NCI-H2196 treated with DMSO at 0.1 percent for 48 hours (cell line): ENCODE data around the gene RNF150.
"Not testable (repeated sequence)": the region's sequence is repeated elsewhere in the genome, so short reads cannot be mapped to it uniquely, and the experiment has no call there.

Source experiments
- DNase-seq: peaks from one replicate; lab custom pipeline; 2025; ENCODE audit not compliant: unreplicated experiment; lab: John Stamatoyannopoulos, UW

The RNF150 gene

GRCh38 chr4:141133146-141133998 is at the start of gene RNF150:
RNF150 (minus strand) TSS chr4:141133469.
- DNase-seq = peak; percentile 6

- no peak for DNase-seq
Observed at GRCh38 chr4:141180991-141181761, 47.9 kb upstream of the RNF150 start.

- DNase-seq = no peak
Observed at GRCh38 chr4:141179474-141180373, 46.5 kb upstream of the RNF150 start.

- no peak for DNase-seq
Observed at GRCh38 chr4:141177171-141177570, 43.9 kb upstream of the RNF150 start.

- DNase-seq = no peak
Observed at GRCh38 chr4:141174457-141174856, 41.2 kb upstream of the RNF150 start.

- DNase-seq = no peak
Observed at GRCh38 chr4:141170671-141171070, 37.4 kb upstream of the RNF150 start.

- no peak for DNase-seq
Observed at GRCh38 chr4:141169391-141169790, 36.1 kb upstream of the RNF150 start.

- DNase-seq = not testable (repeated sequence)
Observed at GRCh38 chr4:141165001-141165400, 31.7 kb upstream of the RNF150 start.

- DNase-seq = no peak
Observed at GRCh38 chr4:141159027-141159426, 25.8 kb upstream of the RNF150 start.

- DNase-seq = no peak
Observed at GRCh38 chr4:141158219-141158618, 24.9 kb upstream of the RNF150 start.

- no peak for DNase-seq
Observed at GRCh38 chr4:141155586-141155985, 22.3 kb upstream of the RNF150 start.

GRCh38 chr4:141154725-141155124 is 21.5 kb upstream of the RNF150 start:
- DNase-seq = no peak

- DNase-seq = no peak
Observed at GRCh38 chr4:141153751-141154510, 20.7 kb upstream of the RNF150 start.

- DNase-seq = no peak
Observed at GRCh38 chr4:141144207-141144606, 10.9 kb upstream of the RNF150 start.

GRCh38 chr4:141142423-141142822 is 9.2 kb upstream of the RNF150 start:
- no peak for DNase-seq

- DNase-seq = no peak
Observed at GRCh38 chr4:141140391-141141200, 7.3 kb upstream of the RNF150 start.

GRCh38 chr4:141133999-141134995 is 1.0 kb upstream of the RNF150 start:
- no peak for DNase-seq

GRCh38 chr4:141132709-141133145 is 542 bp downstream of the RNF150 start:
- DNase-seq = no peak
